Left cardiac atrium (tissue), 4 donors: ENCODE results near the gene TSC1. TPM values are rescaled to one million over a fixed set of nuclear protein-coding genes. Genes with fewer than 3 reads are reported as not detected.

Source experiments
- ATAC-seq, 2 donors: fragments of 200-7000 bp; cut with Tn5 transposase; one replicate each; pipeline ENCODE4 v1.9.1; 2020; ENCODE audit warnings: mild to moderate bottlenecking in 2 of 2, moderate library complexity in 2 of 2
- DNase-seq: peaks from one replicate; pipeline ENCODE4 v3.0.0-alpha.2; 2020
- intact Hi-C, 2 donors: fragments of 100-400 bp; cut with DNase I; formaldehyde crosslinking; loops; one replicate each; pipeline versions ENCODE4 v1.14.1 to v1.15.1; 2022 to 2023
- total RNA-seq, 2 donors: library from RNA; stranded (reverse); fragmentation: NEBNext Ultra II Directional; extraction: Animal tissue kit (Norgen Biotek cat#: 25700); gene quantifications; one replicate each; pipeline ENCODE4 v1.2.1, GENCODE V29; 2021
- donor health status: DM: no; HTN: yes; CAD: no.
- donor health status: DM: no; HTN: yes; CAD: no; lungs with severe emphysema.
- donor health status: DM: yes; HTN: yes; CAD: no.
- donor health status: Dilated cardiomyopathy.

The TSC1 gene
- total RNA-seq, 2 donors from 2014 or later: 25.3 to 30.5 TPM

DNA sequence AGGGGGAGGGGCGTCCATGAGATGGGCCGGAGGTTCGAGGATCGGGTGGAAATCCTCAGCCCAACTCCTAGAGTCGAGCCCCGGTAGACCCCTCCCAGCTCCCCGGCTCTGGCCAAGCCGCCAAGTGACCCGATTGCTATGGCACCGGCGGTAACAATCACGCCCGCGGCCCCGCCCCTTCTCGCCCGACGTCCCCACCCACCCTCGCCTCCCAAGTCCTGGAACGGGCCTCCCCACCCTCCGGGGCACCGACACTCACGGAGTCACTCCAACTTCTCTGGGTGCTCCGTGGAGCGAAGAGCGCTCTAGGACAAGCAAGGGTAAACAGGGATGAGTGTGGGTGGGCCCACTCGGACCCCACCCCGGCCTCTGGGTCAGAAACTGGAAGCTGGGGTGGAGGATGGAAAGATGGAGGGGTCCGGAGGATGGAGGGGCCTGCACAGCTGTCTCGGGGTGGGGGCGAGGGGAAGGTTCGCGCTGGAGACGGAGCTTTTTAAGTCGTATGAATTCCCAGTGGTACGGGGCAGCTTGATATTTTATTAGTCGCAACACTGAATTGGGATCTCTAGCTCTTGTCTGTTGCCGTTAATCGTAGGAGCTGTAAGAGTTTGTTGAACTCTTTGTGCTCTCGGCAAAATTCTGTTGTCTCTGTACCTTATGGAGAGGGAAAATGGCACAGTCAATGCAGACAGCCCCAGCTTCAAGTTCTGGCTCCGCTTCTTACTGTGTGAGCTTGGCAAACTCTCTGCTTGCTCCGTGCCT lies 65.5 kb downstream of the TSC1 start, which contains the start of gene SPACA9:
Gene SPACA9 (plus strand): TSS at position 204 of the 762 bp plus-strand sequence. CDS start 5,050 bp downstream, outside the sequence.
- DNase-seq: peak; percentile 83
- intact Hi-C loops: no loop called here
- ATAC-seq: peak; percentile 86 to 92

DNA sequence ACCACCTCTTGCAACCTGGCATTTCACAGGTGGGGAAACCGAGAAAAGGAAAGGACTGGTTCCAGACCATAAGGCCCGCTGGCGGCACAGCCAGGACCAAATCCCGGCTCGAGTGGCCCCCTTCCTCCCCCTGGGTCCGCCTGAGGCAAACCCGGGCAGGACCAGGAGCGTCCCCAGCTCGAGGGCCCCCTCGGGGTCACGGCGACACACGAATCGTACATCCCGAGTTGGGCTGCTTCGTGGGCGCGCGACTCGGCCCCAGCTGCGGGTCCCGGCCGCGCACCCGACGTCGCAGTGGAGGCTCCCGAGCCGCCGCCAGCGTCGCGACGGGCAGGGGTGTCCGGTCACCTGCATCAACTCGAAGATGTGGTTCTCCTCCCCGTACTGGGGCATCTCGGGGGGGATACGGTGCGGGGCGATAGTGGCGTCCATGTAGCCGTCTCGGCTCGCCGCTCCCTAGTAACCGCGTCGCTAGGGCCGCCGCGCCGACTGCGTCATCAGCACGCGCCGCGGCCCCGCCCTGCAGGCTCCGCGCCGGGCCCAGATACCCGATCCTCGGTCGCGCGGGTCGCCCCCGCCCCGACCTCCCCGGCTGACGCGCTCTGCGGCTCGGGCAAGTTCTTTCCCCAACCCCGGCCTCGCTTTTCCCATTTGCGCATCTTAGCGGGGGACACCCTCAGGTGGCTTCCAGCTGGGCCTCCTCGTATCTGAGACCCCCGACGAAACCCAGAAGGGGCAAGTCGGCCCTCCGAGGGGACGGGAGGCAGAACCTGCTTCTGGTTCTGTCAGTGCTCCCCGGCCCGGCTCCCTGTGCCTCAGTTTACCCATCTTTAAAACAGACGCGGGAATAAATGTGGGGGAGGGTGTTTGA lies 66.4 kb downstream of the TSC1 start, which contains the start of gene AK8:
Gene AK8 (minus strand): TSS at position 461 of the 871 bp plus-strand sequence. CDS start 29 bp downstream, at position 432.
- peak; percentile 94 to 95 for ATAC-seq
- DNase-seq: peak; percentile 79
- intact Hi-C loops: no loop called here

DNA sequence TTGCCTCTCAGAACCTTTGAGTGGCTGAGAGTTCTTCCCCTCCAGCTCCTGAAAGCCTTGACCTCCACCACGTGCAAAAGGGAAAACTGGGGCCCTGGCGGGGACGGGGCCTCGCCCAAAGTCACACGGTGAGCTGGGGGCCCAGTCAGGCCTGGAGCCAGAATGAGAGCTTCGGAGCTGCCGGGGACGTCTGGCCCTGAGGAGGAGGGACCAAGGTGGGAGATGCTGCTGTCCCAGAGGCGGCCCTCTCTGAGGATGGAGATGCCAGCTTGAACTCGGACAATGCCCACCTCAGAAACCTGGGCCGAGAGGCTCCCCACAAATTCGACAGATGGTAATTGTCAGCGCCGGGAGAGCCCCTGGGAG lies 67.0 kb downstream of the TSC1 start:
- ATAC-seq: no peak
- no peak for DNase-seq
- intact Hi-C loops: no loop called here

DNA sequence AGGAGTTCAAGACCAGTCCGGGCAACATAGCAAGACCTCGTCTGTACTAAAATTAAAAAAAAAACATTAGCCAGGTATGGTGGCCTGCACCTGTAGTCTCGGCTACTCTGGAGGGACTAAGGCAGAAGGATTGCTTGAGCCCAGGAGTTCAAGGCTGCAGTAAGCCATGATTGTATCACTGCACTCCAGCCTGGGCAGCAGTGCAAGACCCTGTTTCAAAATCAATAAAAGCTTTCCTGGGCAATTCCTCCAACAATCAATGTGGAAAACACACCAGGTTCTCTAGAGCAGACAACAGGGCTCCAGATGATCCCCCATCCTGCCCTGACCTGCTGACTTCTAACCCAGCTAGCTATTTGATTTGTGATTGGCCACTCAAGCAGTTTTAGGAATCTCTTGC lies 67.6 kb downstream of the TSC1 start:
- DNase-seq (no peak), ATAC-seq (no peak)
- intact Hi-C loops: no loop called here

DNA sequence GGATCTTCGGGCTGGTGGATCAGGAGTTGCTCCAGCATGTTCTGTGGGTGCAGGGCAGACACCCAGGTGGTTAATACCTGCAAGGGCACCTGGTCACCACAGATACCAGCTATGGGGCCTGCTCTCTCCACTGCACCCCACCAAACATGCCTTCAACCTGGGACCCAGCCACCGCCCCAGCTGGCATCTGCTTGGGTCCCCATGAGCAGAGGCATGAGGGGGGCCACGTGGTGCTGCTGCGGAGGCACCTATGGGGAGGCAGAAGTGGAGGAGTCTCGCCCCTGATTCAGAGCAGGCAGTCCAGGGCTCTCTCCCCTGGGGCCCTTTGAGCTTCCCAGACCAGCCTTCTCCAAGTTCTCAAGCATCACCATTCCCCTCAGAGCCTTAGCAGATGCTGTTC lies 69.3 kb downstream of the TSC1 start:
- DNase-seq: no peak
- intact Hi-C loops: no loop called here
- no peak for ATAC-seq

DNA sequence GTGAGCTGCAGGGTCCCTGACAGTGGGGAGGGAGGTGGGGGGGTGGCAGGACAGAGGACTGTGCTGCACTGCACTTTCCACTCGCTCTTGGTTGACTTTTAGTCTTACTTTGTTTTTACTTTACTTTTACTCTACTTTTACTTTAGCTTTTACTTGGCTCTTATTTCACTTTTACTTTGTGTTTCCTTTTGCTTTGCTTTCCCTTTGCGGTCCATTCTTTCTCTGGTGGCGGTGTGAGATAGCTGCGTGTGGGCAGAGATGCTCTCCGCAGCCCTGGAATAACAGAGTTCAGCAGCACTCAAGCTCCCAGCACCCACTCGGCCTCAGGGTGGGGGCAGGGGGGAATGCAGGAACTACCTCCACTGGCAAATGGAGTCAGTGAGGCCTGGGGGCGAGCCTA lies 71.0 kb downstream of the TSC1 start:
- DNase-seq (no peak), ATAC-seq (no peak)
- intact Hi-C loops: no loop called here

DNA sequence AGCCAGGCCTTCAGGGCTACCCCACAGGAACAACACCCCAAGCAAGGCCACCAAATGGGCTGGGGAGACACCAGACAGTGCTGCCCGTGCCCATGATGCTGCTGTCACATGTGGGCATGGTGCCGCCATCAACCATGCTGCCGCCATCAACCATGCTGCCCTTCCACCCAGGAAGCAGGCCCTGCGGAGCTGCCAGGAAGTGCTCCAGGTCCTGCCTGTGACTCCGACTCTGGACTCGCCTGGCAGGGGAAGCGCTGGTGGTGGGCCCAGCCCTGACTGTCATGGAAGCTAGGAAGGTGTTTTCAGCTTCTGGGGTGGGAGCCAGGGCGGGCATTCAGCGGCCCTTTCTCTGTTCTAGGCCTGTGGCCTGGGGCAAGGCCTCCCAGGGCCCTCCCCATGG lies 75.2 kb downstream of the TSC1 start:
- DNase-seq (no peak), ATAC-seq (no peak)
- intact Hi-C loops: no loop called here

DNA sequence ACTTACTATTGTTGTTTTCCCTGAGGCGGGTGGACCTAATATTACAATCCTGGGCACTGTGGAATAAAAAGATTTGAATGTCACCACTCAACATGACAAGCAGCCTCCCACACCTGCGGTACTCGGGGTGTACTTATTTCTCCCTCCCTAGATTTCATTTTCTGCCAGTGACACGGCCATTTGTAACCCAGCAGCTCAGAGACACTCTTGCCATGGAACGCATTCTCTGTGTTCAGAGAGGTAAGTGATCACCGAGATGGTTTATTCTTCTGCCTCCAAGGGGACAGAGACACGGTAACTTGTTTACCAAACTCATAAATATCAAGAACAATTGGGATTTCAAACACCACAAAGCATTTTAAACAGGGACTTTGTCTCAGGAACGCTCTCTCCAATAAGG lies 77.5 kb downstream of the TSC1 start:
- no peak for ATAC-seq
- DNase-seq: no peak
- intact Hi-C loops: no loop called here

DNA sequence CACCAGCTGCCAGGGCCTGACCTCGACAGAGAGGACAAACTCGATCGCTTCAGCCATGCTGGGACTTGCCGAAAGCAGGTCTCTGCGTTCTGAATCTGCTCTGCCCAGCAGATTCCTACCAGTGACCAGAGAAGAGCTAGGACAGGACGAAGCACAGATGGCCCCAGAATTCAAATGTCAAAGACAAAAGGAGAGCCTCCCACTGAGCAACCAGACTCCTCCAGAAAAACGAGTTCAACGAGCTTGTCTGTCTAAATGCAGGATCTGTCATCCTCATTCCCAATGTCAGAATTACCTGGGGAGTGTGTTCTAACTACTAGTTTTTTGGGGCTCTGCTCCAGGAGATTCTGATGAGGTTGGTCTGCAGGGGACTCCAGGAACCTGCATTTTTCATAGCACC lies 79.7 kb downstream of the TSC1 start:
- no peak for ATAC-seq
- DNase-seq: no peak
- intact Hi-C loops: no loop called here

DNA sequence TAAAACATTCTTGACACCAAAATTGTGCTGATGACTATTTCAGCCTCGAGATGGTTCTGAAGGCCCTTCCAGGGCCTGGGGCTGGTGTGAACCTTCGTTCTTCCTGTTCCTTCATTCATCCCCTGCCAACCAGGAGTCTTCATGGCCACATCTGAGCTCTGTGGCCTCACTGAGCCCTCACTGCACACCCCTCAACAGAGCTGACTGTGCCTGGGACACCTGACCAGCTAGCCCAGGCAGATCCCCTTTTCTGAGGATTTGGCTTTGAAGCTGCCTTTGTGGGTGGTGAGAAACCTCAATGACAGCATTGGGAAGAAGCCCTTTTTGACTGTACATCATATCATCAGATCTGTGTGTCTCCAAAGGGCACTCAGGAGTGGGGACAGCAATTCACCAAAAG lies 80.1 kb downstream of the TSC1 start:
- ATAC-seq: no peak
- intact Hi-C loops: no loop called here
- DNase-seq: no peak

DNA sequence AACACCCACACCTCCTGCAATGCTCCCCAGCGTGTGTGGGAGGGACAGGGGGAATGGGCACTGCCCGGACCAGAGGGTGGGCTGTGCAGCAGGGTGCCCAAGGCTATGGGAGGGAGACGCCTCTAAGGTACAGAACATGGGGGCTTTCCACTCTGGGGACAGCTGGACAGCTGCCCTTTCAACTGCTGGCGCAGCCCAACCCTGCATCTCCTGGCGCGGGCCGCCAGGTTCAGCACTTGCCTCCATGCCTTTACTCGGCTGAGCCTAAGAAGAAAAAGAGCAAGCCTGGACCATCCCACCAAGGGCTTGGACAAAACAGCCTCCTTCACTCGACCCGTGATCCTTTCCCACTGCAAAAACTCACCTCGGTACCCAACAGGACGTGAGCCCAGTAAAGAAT lies 81.3 kb downstream of the TSC1 start:
- no peak for ATAC-seq
- no peak for DNase-seq
- intact Hi-C loops: no loop called here

DNA sequence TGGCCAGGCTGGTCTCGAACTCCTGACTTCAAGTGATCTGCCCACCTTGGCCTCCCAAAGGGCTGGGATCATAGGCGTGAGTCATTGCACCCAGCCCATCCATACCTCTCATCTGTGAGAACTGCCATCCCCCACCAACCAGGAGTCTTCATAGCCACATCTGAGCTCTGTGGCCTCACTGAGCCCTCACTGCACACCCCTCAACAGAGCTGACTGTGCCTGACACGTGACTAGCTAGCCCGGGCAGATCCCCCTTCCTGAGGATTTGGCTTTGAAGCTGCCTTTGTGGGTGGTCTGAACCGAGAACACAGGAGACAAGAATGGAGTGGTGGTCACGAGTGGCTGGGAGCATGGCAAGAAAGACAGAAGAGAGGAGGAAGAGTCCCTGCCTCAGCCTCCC lies 81.9 kb downstream of the TSC1 start:
- intact Hi-C loops: no loop called here
- DNase-seq (no peak), ATAC-seq (no peak)

DNA sequence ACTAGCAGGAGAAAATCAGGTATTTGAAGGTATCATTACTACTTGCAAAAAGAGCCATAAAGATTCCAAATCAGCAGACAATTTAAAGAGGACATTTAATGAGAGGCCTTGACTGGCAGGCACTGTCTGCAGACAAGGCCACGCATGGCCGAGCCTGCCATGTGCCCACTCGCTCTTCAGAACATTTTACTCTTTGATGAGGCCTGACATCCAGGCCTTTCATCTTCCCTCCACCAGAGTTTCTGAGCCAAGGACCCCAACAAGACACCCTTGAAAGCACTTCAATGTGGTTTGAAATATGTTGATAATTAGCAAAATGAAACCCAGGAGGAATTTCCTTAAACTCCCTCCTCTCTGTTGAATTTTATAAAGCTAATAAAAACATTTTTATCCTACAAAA lies 82.8 kb downstream of the TSC1 start:
- intact Hi-C loops: no loop called here
- DNase-seq (no peak), ATAC-seq (no peak)

DNA sequence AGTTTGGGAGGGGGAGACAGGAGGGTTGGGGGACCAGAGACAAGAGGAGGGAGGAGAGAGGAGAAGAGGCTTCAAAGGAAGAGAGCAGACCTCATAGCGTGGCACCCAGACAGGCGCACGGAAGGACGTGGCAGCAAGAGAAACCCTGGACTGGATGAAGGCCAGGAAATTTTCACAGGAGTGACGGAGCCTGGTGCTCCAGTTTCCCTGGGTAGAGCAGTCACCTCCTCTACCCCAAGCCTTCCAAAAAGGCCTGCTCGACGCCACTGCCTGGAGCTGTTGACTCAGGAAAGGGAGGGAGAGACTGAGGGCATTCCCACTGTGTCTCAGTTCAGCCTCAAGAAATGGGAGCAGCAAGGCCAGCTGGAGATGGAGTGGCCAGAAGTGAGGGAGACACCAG lies 85.7 kb downstream of the TSC1 start:
- DNase-seq (no peak), ATAC-seq (no peak)
- intact Hi-C loops: no loop called here

DNA sequence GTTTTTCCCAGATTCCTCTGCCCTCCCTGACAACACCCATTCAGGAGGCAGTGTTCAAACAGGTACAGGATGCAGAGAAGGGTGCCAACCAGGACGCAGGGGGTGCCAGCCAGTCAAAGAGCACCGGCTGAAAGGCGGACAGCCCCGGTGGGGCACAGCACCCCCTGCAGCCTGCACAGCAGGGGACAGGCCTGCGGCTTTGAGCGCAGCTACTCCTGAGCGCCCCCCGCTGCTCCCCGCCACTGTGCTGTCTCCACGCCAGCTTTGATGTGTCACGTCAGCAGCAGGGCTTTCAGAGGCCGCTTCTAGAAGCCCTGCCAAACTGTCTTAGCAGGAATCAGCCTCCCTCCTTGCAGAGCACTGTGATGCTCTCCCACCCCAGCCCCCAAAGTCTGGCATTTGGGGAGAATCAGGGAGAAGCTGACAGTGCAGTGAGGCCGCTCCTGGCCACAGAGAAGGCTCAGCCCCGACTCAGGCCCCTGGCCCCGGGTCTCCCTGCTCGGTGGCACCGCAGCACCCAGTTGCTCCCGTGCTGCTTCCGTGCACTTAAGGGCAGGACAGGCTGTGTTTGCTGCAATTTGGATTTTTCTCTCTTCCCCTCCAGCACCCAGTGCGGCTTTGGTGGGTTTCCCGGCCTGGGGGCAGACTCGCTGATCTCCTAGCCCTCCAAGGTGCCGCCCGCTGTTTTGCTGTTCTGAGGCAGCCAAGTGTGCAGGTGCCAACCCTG lies 86.6 kb downstream of the TSC1 start:
- DNase-seq: peak; percentile 52
- intact Hi-C loops: no loop called here
- peak; percentile 43 to 54 for ATAC-seq

DNA sequence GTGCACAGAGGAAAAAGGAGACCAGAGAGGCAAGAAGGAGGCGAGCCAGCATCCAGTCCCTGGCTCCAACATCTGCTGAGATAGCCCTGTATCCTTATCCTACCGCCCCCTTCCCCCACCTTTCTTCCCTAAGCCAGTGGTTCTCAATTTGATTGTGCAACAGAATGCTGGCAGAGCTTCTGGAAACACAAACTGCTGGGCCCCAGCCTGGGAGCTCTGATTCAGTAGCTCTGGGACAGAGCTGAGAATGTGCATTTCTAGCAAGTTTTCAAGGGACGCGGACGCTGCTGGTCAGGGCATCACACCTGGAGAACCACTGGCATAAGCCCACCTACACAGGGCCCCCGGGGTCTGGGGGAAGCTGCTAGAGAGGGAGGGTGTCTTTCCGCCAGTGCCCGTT lies 87.4 kb downstream of the TSC1 start:
- intact Hi-C loops: no loop called here
- peak; percentile 65 for DNase-seq
- peak; percentile 83 to 93 for ATAC-seq

DNA sequence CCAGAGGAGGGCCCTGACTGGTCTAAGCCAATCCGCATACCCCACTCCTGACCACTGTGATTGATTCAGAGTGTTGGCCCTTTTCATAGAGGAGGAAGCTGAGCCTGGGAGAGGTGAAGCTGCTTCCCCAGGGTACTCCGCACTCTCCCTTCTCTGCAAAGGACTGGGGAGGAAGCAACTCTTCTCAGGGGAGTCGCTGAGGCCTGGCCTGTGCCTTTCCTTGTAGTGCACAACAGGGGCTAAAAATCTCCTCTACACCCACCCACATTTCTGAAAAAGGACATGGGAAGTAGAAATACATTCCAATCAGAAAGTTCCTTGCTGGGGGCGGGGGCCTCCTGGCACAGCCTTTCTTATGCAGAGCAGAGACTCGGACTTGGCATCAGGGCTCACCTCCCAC lies 88.5 kb downstream of the TSC1 start:
- no peak for ATAC-seq
- intact Hi-C loops: no loop called here
- no peak for DNase-seq

DNA sequence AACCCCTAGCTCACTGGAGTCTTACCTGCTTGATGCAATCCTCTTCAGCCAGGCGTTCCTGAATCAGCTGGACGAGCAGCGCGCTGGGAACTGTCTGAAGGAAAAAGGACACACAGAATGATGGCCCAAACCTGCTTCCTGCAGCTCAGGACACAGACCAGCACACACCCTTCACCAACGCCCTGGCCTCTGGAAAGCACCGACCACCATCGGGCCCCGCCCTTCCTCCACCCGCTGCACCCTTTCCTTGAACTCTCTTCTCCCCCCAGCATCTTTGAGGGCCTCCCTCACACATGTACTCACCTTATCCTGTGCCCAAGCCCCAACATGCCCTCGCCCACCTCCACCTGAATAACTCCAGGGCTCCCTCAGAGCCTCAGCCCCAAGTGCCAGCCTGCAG lies 89.6 kb downstream of the TSC1 start:
- ATAC-seq: no peak
- intact Hi-C loops: no loop called here

DNA sequence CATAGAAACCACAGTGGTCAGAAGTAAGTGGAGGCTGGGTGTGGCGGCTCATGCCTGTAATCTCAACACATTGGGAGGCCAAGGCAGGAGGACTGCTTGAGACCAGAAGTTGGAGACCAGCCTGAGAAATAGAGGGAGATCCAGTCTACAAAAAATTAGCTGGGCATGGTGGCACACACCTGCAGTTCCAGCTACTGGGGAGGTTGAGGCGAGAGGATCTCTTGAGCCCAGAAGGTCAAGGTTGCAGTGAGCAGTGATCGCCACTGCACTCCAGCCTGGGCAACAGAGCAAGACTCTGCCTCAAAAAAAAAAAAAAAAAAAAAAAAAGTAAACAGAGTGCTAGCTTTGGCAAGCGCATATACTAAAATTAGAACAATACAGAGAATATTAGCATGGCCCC lies 90.9 kb downstream of the TSC1 start:
- DNase-seq (no peak), ATAC-seq (no peak)
- intact Hi-C loops: no loop called here

More for the DNA sequence above, 89.6 kb downstream of the TSC1 start:
- DNase-seq: no peak

DNA sequence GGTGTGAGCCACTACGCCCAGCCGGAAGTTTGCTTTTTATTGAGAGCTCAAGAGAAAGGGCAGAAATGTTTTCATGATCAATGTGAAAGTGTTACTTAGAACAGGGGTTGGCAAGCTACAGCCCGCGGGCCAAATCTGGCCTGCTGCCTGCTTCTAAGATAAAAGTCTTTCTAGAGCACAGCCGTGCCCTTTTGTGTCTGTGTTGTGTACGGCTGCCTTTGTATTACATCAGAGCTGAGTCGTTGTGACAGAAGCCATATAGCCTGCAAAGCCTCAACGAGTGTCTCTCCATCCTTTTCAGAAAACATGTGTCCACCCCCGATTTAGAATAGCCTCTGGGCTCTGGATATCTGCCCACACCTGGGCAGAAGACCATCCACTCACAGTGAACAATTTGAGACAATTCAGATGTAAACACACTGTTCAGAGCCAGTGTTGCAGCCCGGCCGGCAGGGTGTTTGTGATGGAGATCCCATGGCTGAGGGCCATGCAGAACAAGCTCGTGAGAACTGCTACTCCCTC lies 95.2 kb downstream of the TSC1 start:
- DNase-seq: no peak
- ATAC-seq: peak; percentile 47 to 48
- intact Hi-C loops: no loop called here
